ENCODE data around the gene HDHD3. TPM values are rescaled to one million over a fixed set of nuclear protein-coding genes. Genes with fewer than 3 reads are reported as not detected.

Gene HDHD3
- total RNA-seq, 1 experiment from 2014 or later: 15.7 TPM

DNA sequence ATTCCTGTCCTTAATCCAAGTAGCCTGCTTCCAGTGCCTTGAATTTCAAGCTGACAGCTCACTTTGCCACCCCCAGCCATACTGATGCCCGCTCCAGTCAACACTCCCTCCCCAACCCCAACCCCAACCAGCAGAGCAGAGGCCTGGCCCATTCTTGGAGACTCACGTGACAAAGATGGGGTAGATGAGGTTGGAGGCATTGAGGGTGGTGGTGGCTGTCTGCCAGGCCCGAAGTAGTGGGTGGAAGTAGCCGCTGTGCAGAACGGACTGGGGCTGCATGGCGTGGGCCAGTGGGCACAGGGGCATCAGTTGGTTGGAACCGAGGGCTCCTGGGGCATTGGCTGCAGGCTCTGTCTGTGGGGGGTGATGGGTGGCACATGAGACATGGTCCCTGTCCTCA lies 16.5 kb upstream of the HDHD3 start (continued):
- TF ChIP-seq, protein P1, sequence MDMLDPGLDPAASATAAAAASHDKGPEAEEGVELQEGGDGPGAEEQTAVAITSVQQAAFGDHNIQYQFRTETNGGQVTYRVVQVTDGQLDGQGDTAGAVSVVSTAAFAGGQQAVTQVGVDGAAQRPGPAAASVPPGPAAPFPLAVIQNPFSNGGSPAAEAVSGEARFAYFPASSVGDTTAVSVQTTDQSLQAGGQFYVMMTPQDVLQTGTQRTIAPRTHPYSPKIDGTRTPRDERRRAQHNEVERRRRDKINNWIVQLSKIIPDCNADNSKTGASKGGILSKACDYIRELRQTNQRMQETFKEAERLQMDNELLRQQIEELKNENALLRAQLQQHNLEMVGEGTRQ (CRISPR knock-in tag; IDR thresholded peaks at IDR 0.05): no peak
- TF ChIP-seq NR3C1 (CRISPR knock-in tag; conservative IDR thresholded peaks at IDR 0.05; ENCODE audit: low read depth): no peak

GRCh38 chr9:113391917-113392316 lies 15.1 kb upstream of the HDHD3 start:
- Mint-ChIP-seq H3K27me3 (ENCODE audit: low read depth) (no peaks in the 10 kb centered on the region), H3K4me1 (peaks cover 4% of the 10 kb centered on the region; the same call in 1 of the 2 replicates), H3K27ac (no peak overlapping the region), H3K9me3 (no peaks in the 10 kb centered on the region), H3K4me3 (no peak overlapping the region), H3K36me3 (peaks cover 4% of the 10 kb centered on the region)
- DNase-seq (ENCODE audit: low spot score) (no peak), ATAC-seq (no peak)
- ChIA-PET CTCF (interaction anchor here (1.8 kb wide), 1 partner anchor 9 kb away, joined by 6 read pairs; the partner anchor contains the start of gene ALAD), POLR2A (no interaction called here)
- TF ChIP-seq GTF2I (CRISPR knock-in tag; conservative IDR thresholded peaks at IDR 0.05) (no peak), ZNF232 (CRISPR knock-in tag; IDR thresholded peaks at IDR 0.05) (no peak), NR2C2 (CRISPR knock-in tag; IDR thresholded peaks at IDR 0.05) (no peak)

DNA sequence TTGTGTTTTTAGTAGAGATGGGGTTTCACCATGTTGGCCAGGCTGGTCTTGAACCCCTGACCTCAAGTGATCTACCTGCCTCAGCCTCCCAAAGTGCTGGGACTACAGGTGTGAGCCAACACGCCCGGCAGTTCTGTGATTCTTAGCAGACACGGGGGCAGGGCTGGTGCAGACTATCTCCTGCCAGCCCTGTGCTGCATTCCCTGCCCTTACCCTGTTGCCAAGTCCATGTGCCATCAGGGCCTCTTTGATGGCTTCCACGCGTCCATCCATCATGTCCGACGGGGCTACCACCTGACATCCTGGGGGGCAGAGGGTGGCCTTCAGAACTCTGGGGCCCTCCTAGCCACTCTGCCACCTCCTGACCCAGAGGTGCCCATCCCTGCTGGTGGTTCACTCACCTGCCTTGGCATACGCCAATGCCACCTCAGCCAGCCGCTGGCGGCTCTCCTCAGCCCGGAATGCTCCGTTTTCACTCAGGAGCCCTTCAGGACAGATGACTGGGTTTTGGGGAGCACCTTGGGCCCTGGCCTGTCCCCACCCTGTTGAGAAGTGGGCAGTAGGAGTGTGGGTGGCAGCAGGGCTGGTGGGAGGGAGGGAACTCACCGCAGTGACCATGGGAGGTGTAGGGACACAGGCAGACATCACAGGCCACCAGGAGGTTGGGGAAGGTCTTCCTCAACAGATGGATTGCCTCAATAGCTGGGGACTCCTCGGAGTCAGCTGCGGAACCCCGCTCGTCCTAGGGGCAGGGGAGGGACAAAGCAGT lies 13.6 kb upstream of the HDHD3 start:
- POLR2A ChIA-PET: no interaction called here
- Mint-ChIP-seq H3K27ac (no peak overlapping the region), H3K36me3 (peaks cover 4% of the 10 kb centered on the region), H3K9me3 (no peaks in the 10 kb centered on the region), H3K4me1 (no peaks in the 10 kb centered on the region), H3K27me3 (ENCODE audit: low read depth) (no peaks in the 10 kb centered on the region), H3K4me3 (no peak overlapping the region)
- DNase-seq (ENCODE audit: low spot score) (no peak), ATAC-seq (no peak)
- CTCF ChIA-PET: no interaction called here
- TF ChIP-seq TEAD1 (CRISPR knock-in tag; IDR thresholded peaks at IDR 0.05): no peak
- no peak for TF ChIP-seq SOX15 (CRISPR knock-in tag; IDR thresholded peaks at IDR 0.05)
- TF ChIP-seq, protein P1 (CRISPR knock-in tag; IDR thresholded peaks at IDR 0.05): no peak
- no peak for TF ChIP-seq JUN (CRISPR knock-in tag; IDR thresholded peaks at IDR 0.05)
- TF ChIP-seq CBFB (CRISPR knock-in tag; IDR thresholded peaks at IDR 0.05; ENCODE audit: low read depth): no peak
- no peak for TF ChIP-seq KAT7 (CRISPR knock-in tag; IDR thresholded peaks at IDR 0.05; ENCODE audit: borderline replicate concordance)
- no peak for TF ChIP-seq E2F1 (CRISPR knock-in tag; IDR thresholded peaks at IDR 0.05)
- TF ChIP-seq E2F5 (CRISPR knock-in tag; IDR thresholded peaks at IDR 0.05): no peak
- TF ChIP-seq, protein P2, sequence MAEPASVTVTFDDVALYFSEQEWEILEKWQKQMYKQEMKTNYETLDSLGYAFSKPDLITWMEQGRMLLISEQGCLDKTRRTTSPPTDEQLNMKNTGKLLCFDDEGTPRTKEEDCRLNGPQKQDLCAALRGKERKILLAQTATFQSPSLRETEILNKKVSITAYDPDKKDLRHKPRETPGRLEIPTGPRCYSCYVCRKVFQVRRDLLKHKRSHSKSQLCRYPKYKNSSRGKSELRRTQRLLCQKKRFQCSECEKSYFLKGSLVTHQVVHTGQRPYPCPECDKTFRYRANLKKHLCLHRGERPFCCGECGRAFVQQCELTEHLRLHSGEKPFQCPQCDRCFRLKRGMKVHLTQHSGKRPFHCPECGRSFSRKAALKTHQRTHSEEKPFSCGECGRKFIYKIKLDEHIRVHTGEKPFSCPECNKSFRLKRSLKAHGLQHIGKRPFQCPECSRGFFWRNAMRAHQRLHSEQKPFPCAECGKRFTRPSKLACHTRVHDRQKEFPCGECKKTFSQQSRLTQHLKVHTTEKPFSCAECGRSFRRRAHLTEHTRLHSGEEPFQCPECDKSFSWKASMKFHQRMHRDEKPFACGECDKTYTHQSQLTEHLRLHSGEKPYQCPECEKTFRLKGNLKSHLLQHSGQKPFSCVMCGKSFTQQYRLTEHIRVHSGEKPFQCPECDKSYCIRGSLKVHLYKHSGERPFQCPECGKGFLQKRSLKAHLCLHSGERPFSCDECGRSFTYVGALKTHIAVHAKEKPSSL (CRISPR knock-in tag; conservative IDR thresholded peaks at IDR 0.05): no peak
- TF ChIP-seq PREB (CRISPR knock-in tag; IDR thresholded peaks at IDR 0.05; ENCODE audit: borderline replicate concordance): no peak
- TF ChIP-seq ATF1 (CRISPR knock-in tag; IDR thresholded peaks at IDR 0.05): no peak
- no peak for TF ChIP-seq NFYB (CRISPR knock-in tag; conservative IDR thresholded peaks at IDR 0.05; ENCODE audit: low read depth)
- TF ChIP-seq ZBTB43 (CRISPR knock-in tag; IDR thresholded peaks at IDR 0.05): no peak
